Measurements from ENCODE around the gene KLRC4. TPM values are rescaled to one million over a fixed set of nuclear protein-coding genes. Genes with fewer than 3 reads are reported as not detected.

Gene KLRC4
- total and polyA plus RNA-seq, 4 donors, result 0.17 to 1.3 (median 0.32) TPM

GRCh38 chr12:10405294-10405693 lies 4.3 kb downstream of the KLRC4 start:
- Histone ChIP-seq H3K9ac (ENCODE audit: low read depth in 1 of 2, low read length in 2 of 2) (no peak overlapping the region), H3K4me1 (ENCODE audit: control insufficient read depth in 4 of 4, insufficient read depth in 4 of 4, low read length in 3 of 4) (no peaks in the 10 kb centered on the region), H3K27ac (ENCODE audit: low read depth in 1 of 2, low read length in 2 of 2) (no peak overlapping the region), H3K27me3 (ENCODE audit: control insufficient read depth in 4 of 4, insufficient read depth in 4 of 4, low read length in 3 of 4) (peaks cover 0 to 2% (median 0%) of the 10 kb centered on the region in 4 donors), H3K4me3 (ENCODE audit: low read depth in 1 of 3, low read length in 3 of 3) (no peak overlapping the region), H3K36me3 (ENCODE audit: control insufficient read depth in 4 of 4, insufficient read depth in 3 of 4, low read depth in 1 of 4, low read length in 3 of 4) (no peaks in the 10 kb centered on the region), H3K9me3 (ENCODE audit: control insufficient read depth in 4 of 4, low read length in 3 of 4) (peaks cover 0 to 2% (median 0%) of the 10 kb centered on the region in 4 donors)
- no peak for TF ChIP-seq HNF4A (conservative IDR thresholded peaks at IDR 0.05)
- TF ChIP-seq SP1 (IDR thresholded peaks at IDR 0.05), result no peak
- TF ChIP-seq, protein P1, sequence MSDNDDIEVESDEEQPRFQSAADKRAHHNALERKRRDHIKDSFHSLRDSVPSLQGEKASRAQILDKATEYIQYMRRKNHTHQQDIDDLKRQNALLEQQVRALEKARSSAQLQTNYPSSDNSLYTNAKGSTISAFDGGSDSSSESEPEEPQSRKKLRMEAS (IDR thresholded peaks at IDR 0.05), result no peak
- no peak for TF ChIP-seq REST (IDR thresholded peaks at IDR 0.05)
- TF ChIP-seq FOXA2 (IDR thresholded peaks at IDR 0.05), result no peak
- no peak for TF ChIP-seq TAF1 (conservative IDR thresholded peaks at IDR 0.05)
- no peak for TF ChIP-seq RAD21 (IDR thresholded peaks at IDR 0.05)
- TF ChIP-seq YY1 (IDR thresholded peaks at IDR 0.05), result no peak
- TF ChIP-seq RXRA (IDR thresholded peaks at IDR 0.05), result no peak
- no peak for TF ChIP-seq JUND (IDR thresholded peaks at IDR 0.05)
- 94% methylated on average over 5 of the region's 5 CpGs for WGBS
- DNase-seq (ENCODE audit: low spot score), result no peak

DNA sequence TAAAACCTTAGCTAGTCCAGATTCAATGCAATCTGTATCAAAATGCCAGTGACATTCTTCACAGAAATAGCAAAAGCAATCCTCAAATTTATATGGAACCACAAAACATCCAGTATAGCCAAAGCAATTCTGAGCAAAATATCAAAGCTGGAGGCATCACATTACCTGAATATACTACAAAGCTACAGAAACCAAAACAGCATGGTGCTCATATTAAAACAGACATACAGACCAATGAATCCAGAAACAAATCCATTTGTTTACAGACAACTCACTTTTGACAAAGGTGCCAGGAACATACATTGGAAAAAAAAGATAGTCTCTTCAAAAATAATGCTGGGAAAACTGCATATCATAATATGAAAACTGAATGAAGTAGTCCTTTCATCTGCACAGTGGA lies 4.8 kb downstream of the KLRC4 start:
- no peak for DNase-seq (ENCODE audit: low spot score)
- Histone ChIP-seq H3K27me3 (ENCODE audit: control insufficient read depth in 4 of 4, insufficient read depth in 4 of 4, low read length in 3 of 4) (peaks cover 0 to 2% (median 0%) of the 10 kb centered on the region in 4 donors), H3K9ac (ENCODE audit: low read depth in 1 of 2, low read length in 2 of 2) (no peak overlapping the region), H3K36me3 (ENCODE audit: control insufficient read depth in 4 of 4, insufficient read depth in 3 of 4, low read depth in 1 of 4, low read length in 3 of 4) (no peaks in the 10 kb centered on the region), H3K27ac (ENCODE audit: low read depth in 1 of 2, low read length in 2 of 2) (no peak overlapping the region), H3K4me1 (ENCODE audit: control insufficient read depth in 4 of 4, insufficient read depth in 4 of 4, low read length in 3 of 4) (no peaks in the 10 kb centered on the region), H3K4me3 (ENCODE audit: low read depth in 1 of 3, low read length in 3 of 3) (no peak overlapping the region), H3K9me3 (ENCODE audit: control insufficient read depth in 4 of 4, low read length in 3 of 4) (peaks cover 0 to 2% (median 0%) of the 10 kb centered on the region in 4 donors)
- TF ChIP-seq ZBTB33 (IDR thresholded peaks at IDR 0.05), result no peak
- no peak for TF ChIP-seq FOXA1 (IDR thresholded peaks at IDR 0.05)
- no peak for TF ChIP-seq HNF4A (conservative IDR thresholded peaks at IDR 0.05)
- no peak for TF ChIP-seq RAD21 (IDR thresholded peaks at IDR 0.05)
- no peak for TF ChIP-seq YY1 (IDR thresholded peaks at IDR 0.05)
- no peak for TF ChIP-seq FOXA2 (IDR thresholded peaks at IDR 0.05)
- TF ChIP-seq SP1 (IDR thresholded peaks at IDR 0.05), result no peak
- no peak for TF ChIP-seq GABPA (IDR thresholded peaks at IDR 0.05 in 1 of 2, conservative IDR thresholded peaks at IDR 0.05 in 1 of 2)
- no peak for TF ChIP-seq RXRA (IDR thresholded peaks at IDR 0.05)
- no peak for TF ChIP-seq TAF1 (conservative IDR thresholded peaks at IDR 0.05)
- no peak for TF ChIP-seq HNF4G (IDR thresholded peaks at IDR 0.05)

Measured in liver (tissue), 9 donors.